HuH-7.5 (cell line): ENCODE data around the gene RNF214.
"Not testable (repeated sequence)": the region's sequence is repeated elsewhere in the genome, so short reads cannot be mapped to it uniquely, and the experiment has no call there.

Source experiments
- DNase-seq: peaks from one replicate; pipeline ENCODE4 v3.0.0; 2011; ENCODE audit warnings: low spot score

Gene RNF214

DNA sequence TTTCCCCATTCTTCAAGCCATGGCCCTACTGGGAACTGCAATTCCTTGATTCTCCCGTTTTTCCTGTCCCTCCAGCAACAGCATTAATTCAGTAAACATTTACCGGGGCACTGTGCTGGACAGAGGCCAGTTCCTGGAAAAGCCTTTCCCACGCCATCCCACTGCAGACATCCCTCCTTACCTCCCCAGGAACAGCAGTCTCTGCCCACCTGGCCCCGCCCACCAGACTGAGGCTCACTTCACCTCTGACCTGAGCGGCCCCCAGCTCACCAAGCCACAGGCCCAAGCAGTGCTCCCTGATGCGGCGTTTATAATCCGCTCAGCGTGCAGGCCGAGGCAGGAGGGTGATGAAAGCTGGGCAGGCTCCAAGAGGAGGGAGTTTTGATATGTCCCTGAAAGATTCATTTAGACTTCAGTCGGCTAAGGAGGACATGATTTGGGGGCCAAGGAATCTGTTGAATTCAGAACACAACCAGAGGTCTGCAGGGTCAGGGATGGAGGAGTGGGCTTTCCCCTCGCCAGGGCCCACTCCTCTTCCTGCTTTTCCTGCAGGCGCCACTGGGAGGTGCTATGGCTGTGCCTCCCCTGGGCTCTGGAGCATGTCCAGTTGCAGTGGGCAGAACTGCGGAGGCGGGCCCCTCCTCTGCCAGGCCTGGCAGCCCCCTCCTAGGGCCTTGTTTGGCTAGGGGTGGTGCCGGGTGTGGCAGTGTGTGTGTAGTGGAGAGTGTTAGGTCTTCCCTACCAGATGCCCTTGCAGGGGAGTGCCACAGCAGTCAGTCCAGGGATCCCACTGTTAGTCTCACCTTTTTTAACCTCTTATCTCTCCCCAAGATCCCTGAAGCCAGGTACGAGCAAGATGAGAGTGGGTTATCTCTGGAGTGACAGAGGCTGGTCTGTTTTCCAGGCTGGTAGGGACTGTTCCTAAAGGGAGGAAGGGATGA is 34.7 kb upstream of the RNF214 start:
- no peak for DNase-seq

DNA sequence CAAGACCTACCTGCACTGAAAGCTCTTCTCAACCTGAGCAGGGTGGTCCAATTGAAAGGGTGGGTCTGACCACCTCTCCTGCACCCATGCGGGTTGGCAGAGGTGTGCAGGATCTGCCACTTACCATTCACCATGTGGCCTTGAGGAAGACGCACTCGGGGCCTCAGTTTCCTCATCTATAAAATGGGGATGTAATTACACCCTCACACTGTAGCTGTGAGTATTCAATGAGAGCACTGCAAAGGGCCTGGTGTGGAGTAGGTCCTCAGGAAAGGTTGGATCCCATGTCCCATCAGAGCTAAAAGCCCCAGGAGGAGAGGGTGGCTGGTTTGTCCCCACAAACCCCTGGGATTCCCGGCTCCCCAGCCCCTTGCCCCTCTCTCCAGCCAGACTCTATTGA is 33.9 kb upstream of the RNF214 start:
- DNase-seq, result no peak

DNA sequence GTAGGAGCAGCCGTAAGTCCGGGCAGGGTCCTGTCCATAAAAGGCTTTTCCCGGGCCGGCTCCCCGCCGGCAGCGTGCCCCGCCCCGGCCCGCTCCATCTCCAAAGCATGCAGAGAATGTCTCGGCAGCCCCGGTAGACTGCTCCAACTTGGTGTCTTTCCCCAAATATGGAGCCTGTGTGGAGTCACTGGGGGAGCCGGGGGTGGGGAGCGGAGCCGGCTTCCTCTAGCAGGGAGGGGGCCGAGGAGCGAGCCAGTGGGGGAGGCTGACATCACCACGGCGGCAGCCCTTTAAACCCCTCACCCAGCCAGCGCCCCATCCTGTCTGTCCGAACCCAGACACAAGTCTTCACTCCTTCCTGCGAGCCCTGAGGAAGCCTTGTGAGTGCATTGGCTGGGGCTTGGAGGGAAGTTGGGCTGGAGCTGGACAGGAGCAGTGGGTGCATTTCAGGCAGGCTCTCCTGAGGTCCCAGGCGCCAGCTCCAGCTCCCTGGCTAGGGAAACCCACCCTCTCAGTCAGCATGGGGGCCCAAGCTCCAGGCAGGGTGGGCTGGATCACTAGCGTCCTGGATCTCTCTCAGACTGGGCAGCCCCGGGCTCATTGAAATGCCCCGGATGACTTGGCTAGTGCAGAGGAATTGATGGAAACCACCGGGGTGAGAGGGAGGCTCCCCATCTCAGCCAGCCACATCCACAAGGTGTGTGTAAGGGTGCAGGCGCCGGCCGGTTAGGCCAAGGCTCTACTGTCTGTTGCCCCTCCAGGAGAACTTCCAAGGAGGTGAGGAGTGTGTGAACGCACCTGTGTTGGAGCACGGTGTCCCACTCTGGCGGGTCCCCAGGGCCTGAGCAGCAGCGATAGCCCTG is 33.2 kb upstream of the RNF214 start, which contains the start of gene TAGLN:
TSS of gene TAGLN (plus strand) at position 318 of the 863 bp plus-strand sequence. CDS start 3,644 bp downstream, outside the sequence.
- no peak for DNase-seq

DNA sequence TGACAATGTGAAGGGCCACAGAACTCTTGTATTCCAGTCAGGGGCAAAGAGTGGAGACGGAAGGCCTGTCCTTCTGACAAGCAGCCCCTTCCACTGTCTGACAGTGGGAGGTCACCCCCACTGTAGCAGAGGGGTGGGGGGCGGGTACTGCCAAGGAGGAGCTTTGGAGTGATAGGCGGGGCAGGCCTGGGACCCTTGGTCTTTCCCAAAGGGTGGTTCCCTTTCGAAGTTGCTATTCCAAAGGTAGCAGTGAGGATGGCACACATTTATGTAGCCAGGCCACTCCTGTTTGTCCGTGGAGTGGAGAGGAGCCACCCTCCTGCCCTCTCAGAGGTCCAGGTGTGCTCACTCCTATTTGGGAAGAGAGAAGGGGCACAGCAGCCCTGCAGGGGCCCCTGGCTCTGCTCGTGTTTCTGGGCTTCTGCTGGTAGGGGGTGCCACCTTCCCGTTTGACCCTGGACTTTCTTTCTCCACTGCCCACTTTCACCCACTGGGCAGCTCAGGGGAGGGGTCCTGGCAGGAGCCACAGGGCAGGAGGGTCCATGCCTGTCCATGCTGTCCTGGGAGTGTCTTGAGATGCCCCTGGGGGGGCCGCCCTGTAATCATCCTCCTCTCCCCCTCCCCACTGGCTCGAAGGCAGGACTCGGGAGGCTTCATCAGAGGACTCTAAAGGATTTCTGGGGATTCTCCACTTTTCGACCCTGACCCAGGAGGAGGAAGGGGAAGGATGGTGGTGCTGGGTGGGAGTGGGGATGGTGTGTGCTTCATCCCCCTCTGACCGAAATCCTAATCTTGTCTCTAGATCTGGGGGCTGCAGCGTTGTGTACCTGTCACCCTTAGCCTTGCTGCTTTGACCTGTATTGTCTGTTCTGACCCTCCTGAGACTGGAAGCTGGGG is 32.3 kb upstream of the RNF214 start:
- DNase-seq, result no peak

DNA sequence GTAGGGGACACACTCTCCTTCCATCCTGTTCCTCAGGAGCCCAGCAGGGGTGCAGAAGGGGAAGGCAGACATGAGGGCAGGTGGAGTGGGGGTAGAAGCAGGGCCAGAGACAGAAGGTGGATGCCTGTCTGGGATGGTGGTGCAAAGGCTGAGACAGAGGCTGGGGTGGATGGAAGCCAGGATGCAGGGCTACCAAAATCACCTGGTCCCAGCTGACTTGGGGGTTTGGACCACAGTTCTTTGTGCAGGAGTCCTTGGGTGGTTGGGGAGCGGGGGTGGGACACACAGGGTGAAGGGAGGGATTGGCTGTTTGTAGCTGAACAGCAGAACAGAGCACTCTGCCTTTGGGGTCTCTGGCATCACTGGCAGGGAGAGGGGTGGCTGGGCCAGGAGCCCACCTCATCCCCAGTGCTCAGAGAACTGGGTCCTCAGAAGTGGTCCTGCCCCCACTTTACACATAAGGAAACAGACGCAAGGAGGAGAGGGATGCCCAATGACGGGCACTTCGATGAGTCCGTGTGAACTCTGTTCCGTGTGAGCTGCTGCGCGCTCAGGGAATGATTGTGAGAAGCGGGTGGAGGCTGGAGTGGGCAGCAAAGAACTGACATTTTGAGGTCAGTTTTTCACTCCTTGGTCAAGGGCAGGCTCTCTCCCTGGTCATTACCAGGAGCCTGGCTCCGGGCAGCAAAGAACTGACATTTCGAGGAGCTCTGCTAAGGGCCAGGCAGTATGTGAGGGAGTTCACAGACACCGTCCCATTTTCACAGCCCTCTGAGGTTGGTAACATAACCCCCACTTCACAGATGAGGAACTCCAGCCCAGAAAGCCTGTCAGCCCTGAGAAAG is 31.4 kb upstream of the RNF214 start:
- no peak for DNase-seq

DNA sequence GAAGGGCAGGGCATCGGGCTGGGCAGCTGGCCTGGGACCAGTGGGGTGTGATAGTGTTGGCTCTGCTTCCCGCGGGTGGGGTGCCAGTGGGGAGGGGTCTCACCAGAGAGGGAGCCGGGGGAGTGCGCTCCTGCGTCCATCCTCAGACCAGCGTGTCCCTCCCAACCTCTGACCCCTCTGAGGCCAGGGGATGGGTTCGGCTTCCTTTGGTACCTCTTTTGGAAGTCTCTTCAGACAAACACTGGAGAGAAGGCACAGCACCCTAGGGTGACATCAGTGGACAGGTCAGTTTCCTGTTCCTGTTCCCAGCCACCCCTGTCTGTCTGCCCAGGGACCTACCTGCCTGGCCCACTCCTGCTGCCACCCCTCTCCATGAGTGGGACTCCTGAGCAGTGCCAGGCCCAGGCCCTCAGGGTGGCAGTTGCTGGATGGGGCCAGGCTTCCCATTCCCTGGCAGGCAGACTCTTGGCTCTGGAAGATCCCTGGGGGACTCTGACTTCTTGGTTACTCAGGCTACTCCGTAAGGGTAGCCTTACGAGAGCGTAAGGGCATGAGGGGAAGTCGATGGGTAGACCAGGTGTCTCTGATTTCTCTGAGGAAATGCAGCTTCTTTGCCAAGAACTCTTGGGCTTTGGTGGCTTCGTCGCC is 30.7 kb upstream of the RNF214 start:
- no peak for DNase-seq

DNA sequence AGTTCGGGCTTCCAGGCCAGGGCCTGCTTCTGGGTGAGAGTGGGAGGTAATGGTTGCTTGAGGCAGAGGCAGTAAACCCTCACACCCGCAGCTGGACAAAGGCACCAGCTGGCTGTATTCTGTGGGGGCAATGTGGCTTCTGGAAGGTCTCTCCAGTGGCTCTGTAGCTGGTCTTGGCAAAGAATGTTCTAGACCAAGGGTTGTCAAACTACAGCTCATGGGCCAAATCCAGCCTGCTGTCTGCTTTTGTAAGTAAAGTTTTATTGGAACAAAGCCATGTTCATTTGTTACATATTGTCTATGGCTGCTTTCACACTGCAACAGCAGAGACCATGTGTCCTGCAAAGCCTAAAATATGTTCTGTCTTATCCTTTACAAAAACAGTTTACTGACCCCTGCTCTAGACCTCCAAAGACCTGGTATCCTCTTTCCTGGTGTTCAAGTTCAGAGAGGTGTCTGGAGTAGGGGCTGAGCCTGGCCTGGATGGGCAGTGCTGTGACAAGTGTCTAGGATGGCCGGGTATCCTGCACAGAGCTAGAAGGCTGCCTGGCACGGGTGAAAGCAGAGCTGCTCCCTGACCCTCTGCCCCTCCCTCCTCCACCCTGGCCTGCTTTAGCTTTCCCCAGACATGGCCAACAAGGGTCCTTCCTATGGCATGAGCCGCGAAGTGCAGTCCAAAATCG is 29.9 kb upstream of the RNF214 start:
- no peak for DNase-seq

DNA sequence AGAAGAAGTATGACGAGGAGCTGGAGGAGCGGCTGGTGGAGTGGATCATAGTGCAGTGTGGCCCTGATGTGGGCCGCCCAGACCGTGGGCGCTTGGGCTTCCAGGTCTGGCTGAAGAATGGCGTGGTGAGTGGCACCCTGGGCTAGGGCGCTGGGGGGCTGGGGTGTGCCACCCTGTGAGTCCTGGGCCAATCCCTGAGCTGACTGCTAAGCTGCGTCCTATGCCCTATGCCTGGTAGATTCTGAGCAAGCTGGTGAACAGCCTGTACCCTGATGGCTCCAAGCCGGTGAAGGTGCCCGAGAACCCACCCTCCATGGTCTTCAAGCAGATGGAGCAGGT is 29.4 kb upstream of the RNF214 start:
- DNase-seq, result no peak

DNA sequence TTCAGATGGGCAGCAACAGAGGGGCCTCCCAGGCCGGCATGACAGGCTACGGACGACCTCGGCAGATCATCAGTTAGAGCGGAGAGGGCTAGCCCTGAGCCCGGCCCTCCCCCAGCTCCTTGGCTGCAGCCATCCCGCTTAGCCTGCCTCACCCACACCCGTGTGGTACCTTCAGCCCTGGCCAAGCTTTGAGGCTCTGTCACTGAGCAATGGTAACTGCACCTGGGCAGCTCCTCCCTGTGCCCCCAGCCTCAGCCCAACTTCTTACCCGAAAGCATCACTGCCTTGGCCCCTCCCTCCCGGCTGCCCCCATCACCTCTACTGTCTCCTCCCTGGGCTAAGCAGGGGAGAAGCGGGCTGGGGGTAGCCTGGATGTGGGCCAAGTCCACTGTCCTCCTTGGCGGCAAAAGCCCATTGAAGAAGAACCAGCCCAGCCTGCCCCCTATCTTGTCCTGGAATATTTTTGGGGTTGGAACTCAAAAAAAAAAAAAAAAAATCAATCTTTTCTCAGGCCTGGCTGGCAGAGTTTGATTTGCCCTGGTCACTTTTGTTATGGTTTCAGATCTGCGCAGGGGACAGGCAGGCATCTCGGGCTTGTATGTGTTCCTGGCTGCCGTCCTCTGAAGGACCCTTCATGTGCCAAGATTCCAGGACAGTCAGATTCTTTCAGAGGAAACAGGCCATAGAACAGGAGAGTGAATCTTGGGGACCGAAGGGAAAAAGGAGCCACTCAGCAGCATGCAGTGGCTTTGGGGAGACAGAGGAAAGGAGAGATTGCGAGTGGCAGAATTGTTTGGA is 28.0 kb upstream of the RNF214 start:
- no peak for DNase-seq

DNA sequence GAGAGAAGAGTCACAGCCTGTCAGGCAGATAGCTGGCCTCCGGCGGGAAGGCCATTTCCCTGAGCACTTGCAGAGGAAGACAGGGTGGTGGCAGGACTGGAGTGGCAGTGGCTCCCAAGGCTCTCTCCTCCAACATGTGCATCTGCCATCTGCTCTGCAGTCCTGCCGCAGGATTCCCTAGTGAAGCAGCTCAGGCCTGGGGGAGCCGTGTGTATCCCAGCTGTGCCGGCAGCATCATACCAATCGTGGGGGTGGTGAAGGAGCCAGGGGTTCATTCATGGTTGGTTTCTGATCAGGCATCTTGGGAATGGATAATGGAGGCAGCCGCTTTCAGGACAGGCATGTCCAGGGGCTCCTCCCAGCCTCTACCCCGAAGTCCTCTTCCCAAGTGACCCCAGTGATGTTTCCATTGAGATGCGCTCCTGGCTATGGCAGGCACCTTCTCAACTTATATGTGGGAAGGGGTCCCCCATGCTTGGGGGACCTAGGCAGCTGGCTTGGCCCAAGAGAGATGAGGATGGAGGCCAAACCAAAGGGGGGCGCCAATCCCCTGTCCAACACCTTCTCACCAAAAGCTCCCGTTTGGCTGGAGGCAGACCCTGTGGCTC is 27.2 kb upstream of the RNF214 start:
- no peak for DNase-seq

DNA sequence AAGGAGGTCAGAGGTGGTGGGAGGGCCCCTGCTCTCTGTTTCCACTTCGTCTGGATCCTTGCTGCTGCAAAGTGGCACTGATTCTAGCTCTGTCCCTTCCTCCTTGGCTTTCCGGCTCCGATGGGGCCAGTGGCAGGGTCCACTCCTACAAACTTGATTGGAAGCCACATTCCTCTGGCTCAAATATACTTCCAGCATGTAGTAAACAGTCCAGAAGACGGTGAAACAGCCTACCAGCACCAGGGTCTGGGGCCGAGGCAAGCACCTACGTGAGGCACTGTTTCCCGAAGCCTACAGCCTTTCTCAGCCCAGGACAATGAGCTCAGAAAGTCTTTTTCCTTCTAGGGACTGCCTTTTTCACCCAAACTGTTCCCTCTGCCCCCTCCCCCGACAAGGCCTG is 26.4 kb upstream of the RNF214 start:
- DNase-seq, result not testable (repeated sequence)

DNA sequence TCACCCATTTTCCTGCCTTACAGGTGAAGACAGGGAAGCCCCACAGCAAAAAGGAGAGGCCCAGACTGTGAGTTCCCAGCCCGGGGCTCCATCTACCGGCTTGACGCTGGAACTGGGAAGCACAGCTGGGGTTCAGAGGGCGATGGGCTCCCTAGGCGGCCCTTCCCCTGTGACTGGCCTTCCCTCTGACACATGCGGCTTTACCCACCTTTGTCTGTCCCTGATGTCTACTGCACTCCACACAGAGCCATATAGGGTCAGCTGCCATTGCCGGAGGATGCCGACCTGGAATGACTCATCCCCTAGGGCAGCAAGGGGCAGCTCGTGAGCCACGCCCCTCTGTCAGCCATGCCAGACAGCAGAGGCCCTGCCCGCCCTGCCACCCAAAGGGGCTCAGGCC is 25.6 kb upstream of the RNF214 start:
- not testable (repeated sequence) for DNase-seq

DNA sequence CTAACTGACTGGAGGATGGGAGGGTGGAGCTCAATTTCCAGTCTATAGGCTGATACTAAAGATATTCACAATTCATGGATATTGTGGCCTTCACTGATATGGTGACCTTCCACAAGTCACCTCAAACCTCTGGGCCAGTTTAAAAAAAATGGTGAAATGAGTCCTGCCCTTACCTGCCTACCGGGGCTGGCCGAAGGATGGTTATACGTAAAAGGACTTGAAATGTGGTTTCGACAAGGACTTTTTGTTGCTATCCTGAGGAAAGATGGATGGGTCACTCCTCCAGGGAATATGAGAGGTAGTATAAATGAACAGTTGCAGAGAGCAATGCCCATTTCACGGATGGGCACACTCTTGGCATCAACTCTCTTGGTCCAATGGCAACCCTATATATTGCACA is 25.0 kb upstream of the RNF214 start:
- DNase-seq, result not testable (repeated sequence)

DNA sequence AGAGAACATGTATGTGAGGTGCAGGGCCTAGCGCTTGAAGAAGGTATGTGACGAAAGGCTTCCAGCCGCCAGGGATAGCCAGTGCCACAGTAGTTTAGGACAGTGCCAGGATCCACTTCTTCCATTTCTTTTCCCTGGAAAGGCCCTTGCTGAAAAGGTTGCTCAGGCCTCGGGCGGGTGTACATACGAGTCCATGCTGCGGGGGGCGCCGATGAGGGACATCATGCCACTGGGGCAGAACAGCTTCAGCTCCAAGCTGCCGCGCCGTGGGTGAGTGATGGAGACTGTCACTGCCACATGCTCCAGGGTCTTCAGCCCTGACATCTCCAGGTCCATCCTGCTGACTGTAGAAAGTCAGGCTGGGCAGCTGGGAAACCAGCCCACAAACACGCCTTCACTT is 23.8 kb upstream of the RNF214 start:
- not testable (repeated sequence) for DNase-seq

DNA sequence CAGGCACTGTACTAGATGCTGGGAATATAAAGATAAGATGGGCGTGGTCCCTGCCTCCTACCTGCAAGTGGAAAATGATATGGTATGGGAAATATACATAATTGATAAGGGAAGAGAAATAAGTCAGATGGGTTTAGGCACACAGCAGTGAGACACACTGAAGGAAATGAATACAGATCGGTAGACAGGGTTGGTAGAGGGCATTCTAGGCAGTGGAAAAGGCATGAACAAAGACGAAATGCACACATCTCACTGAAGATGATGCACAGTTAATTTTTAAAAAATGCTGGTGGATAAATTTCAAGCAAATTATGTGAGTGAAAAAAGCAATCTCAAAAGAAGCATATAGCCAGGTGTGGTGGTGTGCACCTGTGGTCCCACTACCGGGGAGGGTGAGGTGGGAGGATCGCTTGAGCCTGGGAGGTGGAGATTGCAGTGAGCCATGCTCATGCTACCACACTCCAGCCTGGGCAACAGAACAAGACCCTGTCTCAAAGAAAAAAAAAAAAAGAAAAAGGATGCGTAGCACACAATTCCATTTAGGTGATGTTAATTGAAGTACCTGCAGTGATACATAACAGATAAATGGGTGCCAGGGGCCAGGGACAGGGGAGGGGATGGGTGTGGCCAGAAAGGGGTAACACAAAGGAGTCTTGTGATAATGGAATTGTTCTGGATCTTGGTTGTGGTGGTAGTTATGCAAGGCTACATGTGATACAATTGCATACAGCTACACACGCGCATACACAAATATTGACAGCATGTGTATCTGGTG is 22.9 kb upstream of the RNF214 start:
- DNase-seq, result not testable (repeated sequence)

DNA sequence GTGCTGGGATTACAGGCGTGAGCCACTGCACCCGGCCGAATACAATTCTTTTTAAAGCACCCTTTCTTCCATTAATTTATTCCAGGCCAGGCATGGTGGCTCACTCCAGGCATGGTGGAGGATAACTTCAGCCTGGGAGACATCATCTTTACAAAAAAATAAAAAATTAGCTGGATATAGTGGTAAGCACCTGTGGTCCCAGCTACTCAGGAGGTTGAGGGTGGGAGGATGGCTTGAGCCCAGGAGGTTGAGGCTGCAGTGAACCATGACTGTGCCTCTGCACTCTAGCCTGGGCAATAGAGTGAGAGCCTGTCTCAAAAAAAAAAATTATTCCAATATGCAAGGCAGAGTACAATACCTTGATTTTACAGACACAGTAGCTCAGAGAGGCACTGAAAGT is 21.9 kb upstream of the RNF214 start:
- DNase-seq, result no peak

DNA sequence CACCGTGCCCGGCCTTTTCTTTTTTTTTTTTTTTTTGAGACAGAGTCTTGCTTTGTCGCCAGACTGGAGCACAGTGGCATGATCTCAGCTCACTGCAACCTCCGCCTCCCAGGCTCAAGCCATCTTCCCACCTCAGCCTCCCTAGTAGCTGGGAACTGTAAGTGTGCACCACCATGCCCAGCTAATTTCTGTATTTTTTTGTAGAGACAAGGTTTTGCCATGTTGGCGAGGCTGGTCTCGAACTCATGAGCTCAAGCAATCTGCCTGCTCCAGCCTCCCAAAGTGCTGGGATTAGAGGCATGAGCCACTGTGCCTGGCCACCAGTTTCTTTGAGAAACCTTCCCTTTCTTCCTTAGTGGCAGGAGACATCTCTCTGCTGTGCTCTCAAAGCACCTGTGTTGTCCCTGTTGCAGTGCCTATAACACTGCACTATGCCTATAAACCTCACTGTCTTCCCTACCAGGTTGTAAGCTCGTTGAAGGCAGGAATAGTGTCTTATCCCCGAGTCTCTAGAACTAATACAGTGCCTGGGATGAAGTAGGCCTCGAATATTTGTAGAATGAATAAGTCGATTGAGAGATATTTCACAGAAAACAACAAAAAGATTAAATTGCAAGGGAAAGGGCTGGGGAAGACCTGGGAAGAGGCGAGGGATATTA is 19.6 kb upstream of the RNF214 start:
- no peak for DNase-seq
